GM12878 (cell line): ENCODE results near the gene PDE11A.

Source experiments
- BMI1 ChIP-seq: fragments of 450-650 bp; IDR thresholded peaks from 2 replicates; pipeline ENCODE4 v1.6.1; 2016; ENCODE audit warnings: mild to moderate bottlenecking, moderate library complexity, borderline replicate concordance
- MTA3 ChIP-seq: IDR thresholded peaks from 2 replicates; pipeline ENCODE4 v1.6.1; 2012; ENCODE audit warnings: low read length, inconsistent platforms, borderline replicate concordance
- PAX5 ChIP-seq: IDR thresholded peaks from 2 replicates; pipeline ENCODE4 v1.6.1; 2011; ENCODE audit warnings: low read depth, low read length, borderline replicate concordance

- TF ChIP-seq MTA3 (no peak), BMI1 (no peak), PAX5 (no peak)
Observed at GRCh38 chr2:178119179-178119922, 46.8 kb upstream of the PDE11A start.
